HepG2 (cell line): ENCODE data around the gene HP1BP3. TPM values are rescaled to one million over a fixed set of nuclear protein-coding genes. Genes with fewer than 3 reads are reported as not detected.
A peak's percentile ranks its signal among the peaks of the same experiment; 100 is the strongest.

ENCODE experiments used
- ARID5B ChIP-seq: IDR thresholded peaks from 2 replicates; pipeline ENCODE4 v1.4.0; 2020; ENCODE audit warnings: mild to moderate bottlenecking, missing genetic modification reagents
- MLLT10 ChIP-seq: sonication (generic); formaldehyde crosslinking; IDR thresholded peaks from 2 replicates; pipeline ENCODE4 v1.4.0; 2020; ENCODE audit warnings: missing genetic modification reagents
- NAIF1 ChIP-seq: sonication (generic); formaldehyde crosslinking; IDR thresholded peaks from 2 replicates; pipeline ENCODE4 v1.5.0; 2020; ENCODE audit warnings: mild to moderate bottlenecking, missing genetic modification reagents, borderline replicate concordance
- PHF20 ChIP-seq: sonication (generic); formaldehyde crosslinking; IDR thresholded peaks from 2 replicates; pipeline ENCODE4 v1.5.0; 2020; ENCODE audit warnings: mild to moderate bottlenecking, missing genetic modification reagents
- TGIF2 ChIP-seq: IDR thresholded peaks from 2 replicates; pipeline ENCODE4 v1.6.1; 2016; ENCODE audit warnings: control low read depth, missing compliant biosample characterization
- ZBTB43 ChIP-seq: sonication (generic); formaldehyde crosslinking; conservative IDR thresholded peaks from 2 replicates; pipeline ENCODE4 v1.4.0; 2020; ENCODE audit warnings: missing genetic modification reagents
- ZFP1 ChIP-seq: IDR thresholded peaks from 2 replicates; pipeline ENCODE4 v1.6.1; 2016
- ZNF20 ChIP-seq: sonication (generic); formaldehyde crosslinking; IDR thresholded peaks from 2 replicates; pipeline ENCODE4 v1.4.0; 2020; ENCODE audit warnings: mild to moderate bottlenecking, moderate library complexity, missing genetic modification reagents
- ZNF224 ChIP-seq: sonication (generic); formaldehyde crosslinking; IDR thresholded peaks from 2 replicates; pipeline ENCODE4 v1.5.0; 2020; ENCODE audit warnings: mild to moderate bottlenecking, missing genetic modification reagents
- ZNF800 ChIP-seq: sonication (generic); formaldehyde crosslinking; IDR thresholded peaks from 2 replicates; pipeline ENCODE4 v1.4.0; 2020; ENCODE audit warnings: missing genetic modification reagents
- ZSCAN29 ChIP-seq: sonication (generic); formaldehyde crosslinking; conservative IDR thresholded peaks from 2 replicates; pipeline ENCODE4 v1.4.0; 2020; ENCODE audit warnings: mild to moderate bottlenecking, missing genetic modification reagents
- polyA plus RNA-seq, 8 experiments: library from polyadenylated mRNA; depleted of rRNA in 3 of 8; stranded (reverse) in 7 of 8; unstranded in 1 of 8; fragments of >200 nt; fragmentation: Illumina TruSeq in 4 of 8; extraction: Trizol in 4 of 8; gene quantifications; 2 replicates each; pipeline versions ENCODE4 v1.2.1 to v1.2.3, GENCODE V29; 2011 to 2016; ENCODE audit warnings: low read depth in 4 of 8, missing spikeins in 1 of 8, mixed read lengths in 1 of 8; ENCODE audit not compliant: insufficient read depth in 1 of 8
- total RNA-seq, 5 experiments: library from RNA; depleted of rRNA; stranded (reverse); fragments of >200 nt; fragmentation: Illumina TruSeq; extraction: Trizol; gene quantifications; 2 replicates each; pipeline ENCODE4 v1.2.3, GENCODE V29; 2016; ENCODE audit warnings: low read depth in 1 of 5
- TF ChIP-seq, protein P1 (sequence below): sonication (generic); formaldehyde crosslinking; IDR thresholded peaks from 2 replicates; pipeline ENCODE4 v1.9.0; 2021; ENCODE audit warnings: missing genetic modification reagents, borderline replicate concordance
- TF ChIP-seq, protein P2 (sequence below): sonication (generic); formaldehyde crosslinking; IDR thresholded peaks from 2 replicates; pipeline ENCODE4 v1.4.0; 2020; ENCODE audit warnings: mild to moderate bottlenecking, missing genetic modification reagents
- TF ChIP-seq, protein P3 (sequence below): sonication (generic); formaldehyde crosslinking; IDR thresholded peaks from 2 replicates; pipeline ENCODE4 v1.8.1; 2022; ENCODE audit warnings: low read depth, mild to moderate bottlenecking, missing genetic modification reagents

Gene HP1BP3
- total and polyA plus RNA-seq, 2 of the 13 experiments (the other 11 are each of a cell fraction or from before 2014, with no cell fraction given): 98.5 to 137 TPM

DNA sequence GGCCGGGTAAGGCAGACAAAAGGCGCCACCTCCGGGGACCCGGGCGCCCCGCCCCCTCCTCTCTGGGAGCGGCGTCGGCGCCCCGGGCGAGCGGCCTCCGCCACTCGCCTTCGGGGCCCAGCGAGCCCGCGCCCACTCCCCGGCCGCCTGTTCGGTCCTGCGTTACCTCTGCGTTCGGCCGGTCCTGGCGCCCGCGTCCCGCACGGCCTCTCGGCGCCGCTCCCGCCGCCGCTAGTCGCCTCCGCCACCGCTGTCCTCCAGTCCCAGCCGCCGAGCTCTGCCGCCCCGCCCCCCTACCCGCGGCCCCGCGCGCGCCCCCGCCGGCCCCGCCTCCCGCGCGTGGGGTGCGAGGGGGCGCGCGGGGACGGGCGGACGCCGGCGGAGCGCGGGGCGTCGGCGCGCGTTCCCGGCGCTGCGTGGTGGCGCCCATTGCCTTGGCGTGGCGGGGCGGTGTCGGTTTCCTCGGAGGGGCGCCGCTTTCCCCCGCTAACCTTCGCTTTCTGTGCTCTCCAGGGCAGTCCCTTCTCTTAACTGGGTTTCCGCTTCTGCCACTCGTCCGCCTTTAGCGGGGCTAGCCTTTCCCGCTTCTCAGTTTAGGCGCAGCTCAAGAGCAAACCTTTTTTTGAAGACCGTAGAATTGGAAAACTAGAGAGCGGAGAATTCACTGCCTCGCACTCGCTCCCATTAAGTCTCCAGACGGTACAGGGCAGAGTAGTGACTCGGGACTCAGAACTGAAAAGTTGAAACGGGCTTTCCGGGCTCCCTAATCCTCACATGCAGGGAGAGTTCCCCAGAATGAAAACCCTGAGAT is at the start of gene HP1BP3 (continued):
- no peak for TF ChIP-seq ZNF800 (CRISPR knock-in tag)
- TF ChIP-seq NAIF1 (CRISPR knock-in tag): no peak
- no peak; the same call in 1 of the 2 replicates for TF ChIP-seq TGIF2 (CRISPR knock-in tag)
- no peak for TF ChIP-seq ZSCAN29 (CRISPR knock-in tag)
- no peak for TF ChIP-seq ARID5B (CRISPR knock-in tag)
- TF ChIP-seq ZNF20 (CRISPR knock-in tag): no peak
- TF ChIP-seq, protein P1, sequence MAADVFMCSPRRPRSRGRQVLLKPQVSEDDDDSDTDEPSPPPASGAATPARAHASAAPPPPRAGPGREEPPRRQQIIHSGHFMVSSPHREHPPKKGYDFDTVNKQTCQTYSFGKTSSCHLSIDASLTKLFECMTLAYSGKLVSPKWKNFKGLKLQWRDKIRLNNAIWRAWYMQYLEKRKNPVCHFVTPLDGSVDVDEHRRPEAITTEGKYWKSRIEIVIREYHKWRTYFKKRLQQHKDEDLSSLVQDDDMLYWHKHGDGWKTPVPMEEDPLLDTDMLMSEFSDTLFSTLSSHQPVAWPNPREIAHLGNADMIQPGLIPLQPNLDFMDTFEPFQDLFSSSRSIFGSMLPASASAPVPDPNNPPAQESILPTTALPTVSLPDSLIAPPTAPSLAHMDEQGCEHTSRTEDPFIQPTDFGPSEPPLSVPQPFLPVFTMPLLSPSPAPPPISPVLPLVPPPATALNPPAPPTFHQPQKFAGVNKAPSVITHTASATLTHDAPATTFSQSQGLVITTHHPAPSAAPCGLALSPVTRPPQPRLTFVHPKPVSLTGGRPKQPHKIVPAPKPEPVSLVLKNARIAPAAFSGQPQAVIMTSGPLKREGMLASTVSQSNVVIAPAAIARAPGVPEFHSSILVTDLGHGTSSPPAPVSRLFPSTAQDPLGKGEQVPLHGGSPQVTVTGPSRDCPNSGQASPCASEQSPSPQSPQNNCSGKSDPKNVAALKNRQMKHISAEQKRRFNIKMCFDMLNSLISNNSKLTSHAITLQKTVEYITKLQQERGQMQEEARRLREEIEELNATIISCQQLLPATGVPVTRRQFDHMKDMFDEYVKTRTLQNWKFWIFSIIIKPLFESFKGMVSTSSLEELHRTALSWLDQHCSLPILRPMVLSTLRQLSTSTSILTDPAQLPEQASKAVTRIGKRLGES (CRISPR knock-in tag): no peak
- peak; percentile 73; the same call in 1 of the 2 replicates for TF ChIP-seq ZNF224 (CRISPR knock-in tag)
- no peak for TF ChIP-seq ZFP1 (CRISPR knock-in tag)
- TF ChIP-seq, protein P2, sequence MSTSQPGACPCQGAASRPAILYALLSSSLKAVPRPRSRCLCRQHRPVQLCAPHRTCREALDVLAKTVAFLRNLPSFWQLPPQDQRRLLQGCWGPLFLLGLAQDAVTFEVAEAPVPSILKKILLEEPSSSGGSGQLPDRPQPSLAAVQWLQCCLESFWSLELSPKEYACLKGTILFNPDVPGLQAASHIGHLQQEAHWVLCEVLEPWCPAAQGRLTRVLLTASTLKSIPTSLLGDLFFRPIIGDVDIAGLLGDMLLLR: no peak
- TF ChIP-seq MLLT10: no peak
- TF ChIP-seq ZBTB43 (CRISPR knock-in tag): no peak
- TF ChIP-seq, protein P3, sequence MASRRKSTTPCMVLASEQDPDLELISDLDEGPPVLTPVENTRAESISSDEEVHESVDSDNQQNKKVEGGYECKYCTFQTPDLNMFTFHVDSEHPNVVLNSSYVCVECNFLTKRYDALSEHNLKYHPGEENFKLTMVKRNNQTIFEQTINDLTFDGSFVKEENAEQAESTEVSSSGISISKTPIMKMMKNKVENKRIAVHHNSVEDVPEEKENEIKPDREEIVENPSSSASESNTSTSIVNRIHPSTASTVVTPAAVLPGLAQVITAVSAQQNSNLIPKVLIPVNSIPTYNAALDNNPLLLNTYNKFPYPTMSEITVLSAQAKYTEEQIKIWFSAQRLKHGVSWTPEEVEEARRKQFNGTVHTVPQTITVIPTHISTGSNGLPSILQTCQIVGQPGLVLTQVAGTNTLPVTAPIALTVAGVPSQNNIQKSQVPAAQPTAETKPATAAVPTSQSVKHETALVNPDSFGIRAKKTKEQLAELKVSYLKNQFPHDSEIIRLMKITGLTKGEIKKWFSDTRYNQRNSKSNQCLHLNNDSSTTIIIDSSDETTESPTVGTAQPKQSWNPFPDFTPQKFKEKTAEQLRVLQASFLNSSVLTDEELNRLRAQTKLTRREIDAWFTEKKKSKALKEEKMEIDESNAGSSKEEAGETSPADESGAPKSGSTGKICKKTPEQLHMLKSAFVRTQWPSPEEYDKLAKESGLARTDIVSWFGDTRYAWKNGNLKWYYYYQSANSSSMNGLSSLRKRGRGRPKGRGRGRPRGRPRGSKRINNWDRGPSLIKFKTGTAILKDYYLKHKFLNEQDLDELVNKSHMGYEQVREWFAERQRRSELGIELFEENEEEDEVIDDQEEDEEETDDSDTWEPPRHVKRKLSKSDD (CRISPR knock-in tag): no peak
- no peak for TF ChIP-seq PHF20
